Ascending aorta (tissue), 2 donors: ENCODE data around the gene PRR11. TPM values are rescaled to one million over a fixed set of nuclear protein-coding genes. Genes with fewer than 3 reads are reported as not detected.

Source experiments
- DNase-seq, 2 donors: peaks; one replicate each; pipeline ENCODE4 v3.0.0-alpha.2; 2019; ENCODE audit warnings: low spot score in 2 of 2
- H3K27ac ChIP-seq, 2 donors: fragments of 200-600 bp; sonication (generic); one replicate each; pipeline ENCODE4 v1.5.1; 2016 to 2017; ENCODE audit warnings: mild to moderate bottlenecking in 1 of 2
- H3K27me3 ChIP-seq: fragments of 200-600 bp; sonication (generic); one replicate; pipeline ENCODE4 v1.5.1; 2017
- H3K36me3 ChIP-seq, 2 donors: fragments of 200-600 bp; sonication (generic); one replicate each; pipeline ENCODE4 v1.5.1; 2016
- H3K4me1 ChIP-seq, 2 donors: fragments of 200-600 bp; sonication (generic); one replicate each; pipeline ENCODE4 v1.5.1; 2016 to 2017; ENCODE audit warnings: mild to moderate bottlenecking in 1 of 2
- H3K4me3 ChIP-seq, 2 donors: fragments of 200-600 bp; sonication (generic); one replicate each; pipeline ENCODE4 v1.5.1; 2016 to 2017; ENCODE audit warnings: mild to moderate bottlenecking in 1 of 2
- H3K9me3 ChIP-seq, 2 donors: fragments of 200-600 bp; sonication (generic); one replicate each; pipeline ENCODE4 v1.5.1; 2016
- CTCF ChIP-seq, 3 experiments: fragments of 200-600 bp in 2 of 3; fragments of 450-650 bp in 1 of 3; sonication (generic) in 2 of 3; IDR thresholded peaks; one replicate each; pipeline ENCODE4 v1.5.1; 2016 to 2019; ENCODE audit warnings: antibody characterized with exemption in 3 of 3, mild to moderate bottlenecking in 1 of 3, moderate library complexity in 1 of 3
- intact Hi-C: fragments of 100-400 bp; cut with DNase I; formaldehyde crosslinking; loops from one replicate; pipeline ENCODE4 v1.15.1; 2023
- total RNA-seq: library from RNA; depleted of rRNA; stranded (reverse); fragments of >200 nt; gene quantifications from one replicate; pipeline ENCODE4 v1.1.0, GENCODE V29; 2016

The PRR11 gene
- total RNA-seq, 1 donor from 2014 or later: 0.11 TPM

GRCh38 chr17:59108400-59109102 is 47.0 kb upstream of the PRR11 start:
- no peak for DNase-seq
- no peaks in the 10 kb centered on the region for H3K27me3 ChIP-seq
- peaks cover 3 to 6% of the 10 kb centered on the region in 2 donors for H3K36me3 ChIP-seq
- intact Hi-C loops: loop anchor here (10.0 kb wide), 1 partner anchor 754 kb away; the partner anchor contains the start of gene SUPT4H1
- H3K9me3 ChIP-seq: no peaks in the 10 kb centered on the region
- H3K4me3 ChIP-seq: no peak overlapping the region
- no peak overlapping the region for H3K27ac ChIP-seq
- H3K4me1 ChIP-seq: peaks cover 4 to 13% of the 10 kb centered on the region in 2 donors
- TF ChIP-seq CTCF (IDR thresholded peaks at IDR 0.05): no peak

GRCh38 chr17:59110973-59111372 is 44.6 kb upstream of the PRR11 start:
- Histone ChIP-seq H3K27me3 (no peaks in the 10 kb centered on the region), H3K4me1 (peaks cover 4 to 6% of the 10 kb centered on the region in 2 donors), H3K9me3 (no peaks in the 10 kb centered on the region), H3K4me3 (no peak overlapping the region), H3K27ac (no peak overlapping the region), H3K36me3 (peaks cover 3 to 6% of the 10 kb centered on the region in 2 donors)
- DNase-seq: no peak
- TF ChIP-seq CTCF (IDR thresholded peaks at IDR 0.05): no peak
- intact Hi-C loops: no loop called here

- Histone ChIP-seq H3K27ac (no peak overlapping the region), H3K36me3 (peaks cover 3 to 6% of the 10 kb centered on the region in 2 donors), H3K4me1 (peaks cover 4 to 6% of the 10 kb centered on the region in 2 donors), H3K9me3 (no peaks in the 10 kb centered on the region), H3K4me3 (no peak overlapping the region), H3K27me3 (no peaks in the 10 kb centered on the region)
- TF ChIP-seq CTCF (IDR thresholded peaks at IDR 0.05): no peak
- intact Hi-C loops: no loop called here
- DNase-seq: no peak
Measured at GRCh38 chr17:59111539-59111938, 44.0 kb upstream of the PRR11 start.

- no peaks in the 10 kb centered on the region for H3K27me3 ChIP-seq
- H3K36me3 ChIP-seq: peaks cover 12 to 15% of the 10 kb centered on the region in 2 donors
- no peak overlapping the region for H3K4me3 ChIP-seq
- no peak for TF ChIP-seq CTCF (IDR thresholded peaks at IDR 0.05)
- H3K27ac ChIP-seq: no peak overlapping the region
- intact Hi-C loops: no loop called here
- H3K9me3 ChIP-seq: no peaks in the 10 kb centered on the region
- no peak for DNase-seq
- H3K4me1 ChIP-seq: no peaks in the 10 kb centered on the region
Measured at GRCh38 chr17:59115474-59115873, 40.1 kb upstream of the PRR11 start.

- no peak for DNase-seq
- Histone ChIP-seq H3K27ac (no peak overlapping the region), H3K27me3 (no peaks in the 10 kb centered on the region), H3K4me1 (no peaks in the 10 kb centered on the region), H3K36me3 (peaks cover 11 to 12% of the 10 kb centered on the region in 2 donors), H3K9me3 (no peaks in the 10 kb centered on the region), H3K4me3 (no peak overlapping the region)
- intact Hi-C loops: no loop called here
- no peak for TF ChIP-seq CTCF (IDR thresholded peaks at IDR 0.05)
Measured at GRCh38 chr17:59121901-59122480, 33.6 kb upstream of the PRR11 start.
